HG02798 (cell line): ENCODE measurements around the gene CNTNAP2.

Experiments
- ATAC-seq: cut with Tn5 transposase; IDR thresholded peaks from one replicate; pipeline ENCODE4 v1.9.1; 2021; ENCODE audit warnings: mild to moderate bottlenecking; ENCODE audit not compliant: unreplicated experiment, poor library complexity

The CNTNAP2 gene

GRCh38 chr7:146116521-146117222, at the start of gene CNTNAP2:
Gene CNTNAP2, plus strand, starts transcription at chr7:146116801. Its CDS starts 76 bp downstream, at chr7:146116877.
- ATAC-seq, result no peak

GRCh38 chr7:146067880-146068279, 48.7 kb upstream of the CNTNAP2 start:
- no peak for ATAC-seq

- no peak for ATAC-seq
Measured at GRCh38 chr7:146074195-146074765, 42.3 kb upstream of the CNTNAP2 start.

- no peak for ATAC-seq
Measured at GRCh38 chr7:146076344-146076743, 40.3 kb upstream of the CNTNAP2 start.

GRCh38 chr7:146084086-146084485, 32.5 kb upstream of the CNTNAP2 start:
- no peak for ATAC-seq

GRCh38 chr7:146090023-146090645, 26.5 kb upstream of the CNTNAP2 start:
- ATAC-seq, result peak; percentile 88

GRCh38 chr7:146094356-146094755, 22.2 kb upstream of the CNTNAP2 start:
- ATAC-seq, result no peak

GRCh38 chr7:146096994-146097393, 19.6 kb upstream of the CNTNAP2 start:
- ATAC-seq, result no peak

- no peak for ATAC-seq
Measured at GRCh38 chr7:146106319-146106718, 10.3 kb upstream of the CNTNAP2 start.

GRCh38 chr7:146112755-146113154, 3.8 kb upstream of the CNTNAP2 start:
- no peak for ATAC-seq

- no peak for ATAC-seq
Measured at GRCh38 chr7:146115548-146115850, 1.1 kb upstream of the CNTNAP2 start.

GRCh38 chr7:146115851-146116520, 615 bp upstream of the CNTNAP2 start:
- peak; percentile 40 for ATAC-seq

- ATAC-seq, result no peak
Measured at GRCh38 chr7:146117576-146117975, 975 bp downstream of the CNTNAP2 start.

- ATAC-seq, result no peak
Measured at GRCh38 chr7:146119002-146119401, 2.4 kb downstream of the CNTNAP2 start.

- no peak for ATAC-seq
Measured at GRCh38 chr7:146123715-146124114, 7.1 kb downstream of the CNTNAP2 start.

GRCh38 chr7:146126767-146127509, 10.3 kb downstream of the CNTNAP2 start:
- no peak for ATAC-seq

GRCh38 chr7:146129296-146129695, 12.7 kb downstream of the CNTNAP2 start:
- ATAC-seq, result no peak

GRCh38 chr7:146129997-146130396, 13.4 kb downstream of the CNTNAP2 start:
- ATAC-seq, result no peak

- ATAC-seq, result no peak
Measured at GRCh38 chr7:146131701-146132100, 15.1 kb downstream of the CNTNAP2 start.

- no peak for ATAC-seq
Measured at GRCh38 chr7:146136357-146136875, 19.8 kb downstream of the CNTNAP2 start.
